CD4-positive, alpha-beta T cell treated with Interferon gamma for 1 hour (primary cell): Measurements from ENCODE around the gene WDR49.

Experiments used
- DNase-seq: peaks from one replicate; pipeline ENCODE4 v3.0.0-alpha.2; 2020

WDR49 gene

GRCh38 chr3:167483708-167484475 is 169.8 kb downstream of the WDR49 start:
- DNase-seq = no peak

DNA sequence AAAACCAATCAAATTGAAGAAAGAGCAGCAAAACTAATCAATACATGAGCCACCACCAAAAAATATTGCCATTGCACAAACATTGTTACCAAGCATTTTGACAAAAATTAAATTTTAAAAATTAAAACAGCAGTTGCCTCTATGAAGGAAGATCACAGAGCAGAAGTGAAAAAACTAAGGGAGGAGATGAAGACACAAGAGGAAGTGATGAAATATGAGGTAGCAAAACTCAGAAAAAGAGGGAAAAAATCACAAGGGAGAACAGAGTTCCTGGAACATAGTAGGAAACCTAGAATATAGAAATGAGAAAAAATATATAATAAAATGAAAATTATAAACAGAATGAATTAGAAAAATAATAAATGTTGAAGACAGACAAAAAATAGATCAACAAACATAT is 172.6 kb downstream of the WDR49 start:
- no peak for DNase-seq

DNA sequence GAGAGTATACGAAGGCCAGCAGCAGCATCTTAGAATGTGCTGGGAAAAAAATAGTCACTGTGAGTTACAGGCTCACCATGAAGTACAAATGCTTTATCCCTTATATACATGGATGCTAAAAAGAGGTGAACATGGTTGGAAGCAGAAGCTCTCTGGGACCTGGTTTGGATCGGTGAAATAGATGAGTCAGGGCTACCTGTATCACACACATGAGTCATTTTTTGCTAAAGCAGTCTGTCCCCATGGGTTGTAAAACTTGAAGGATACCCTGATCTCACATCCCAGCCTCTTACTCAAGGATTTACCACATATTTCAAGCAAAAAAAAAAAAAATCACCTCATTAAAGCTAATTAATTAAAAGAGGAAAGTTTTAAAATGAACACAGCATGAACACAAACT is 173.0 kb downstream of the WDR49 start:
- no peak for DNase-seq

- DNase-seq = no peak
Measured at GRCh38 chr3:167473863-167474262, 179.9 kb downstream of the WDR49 start, which contains the start of gene SERPINI2. TSS of gene SERPINI2 (minus strand) at chr3:167474042. CDS start at chr3:167471834, 2,208 bp downstream.

GRCh38 chr3:167469381-167469780 is 184.4 kb downstream of the WDR49 start:
- DNase-seq = no peak

DNA sequence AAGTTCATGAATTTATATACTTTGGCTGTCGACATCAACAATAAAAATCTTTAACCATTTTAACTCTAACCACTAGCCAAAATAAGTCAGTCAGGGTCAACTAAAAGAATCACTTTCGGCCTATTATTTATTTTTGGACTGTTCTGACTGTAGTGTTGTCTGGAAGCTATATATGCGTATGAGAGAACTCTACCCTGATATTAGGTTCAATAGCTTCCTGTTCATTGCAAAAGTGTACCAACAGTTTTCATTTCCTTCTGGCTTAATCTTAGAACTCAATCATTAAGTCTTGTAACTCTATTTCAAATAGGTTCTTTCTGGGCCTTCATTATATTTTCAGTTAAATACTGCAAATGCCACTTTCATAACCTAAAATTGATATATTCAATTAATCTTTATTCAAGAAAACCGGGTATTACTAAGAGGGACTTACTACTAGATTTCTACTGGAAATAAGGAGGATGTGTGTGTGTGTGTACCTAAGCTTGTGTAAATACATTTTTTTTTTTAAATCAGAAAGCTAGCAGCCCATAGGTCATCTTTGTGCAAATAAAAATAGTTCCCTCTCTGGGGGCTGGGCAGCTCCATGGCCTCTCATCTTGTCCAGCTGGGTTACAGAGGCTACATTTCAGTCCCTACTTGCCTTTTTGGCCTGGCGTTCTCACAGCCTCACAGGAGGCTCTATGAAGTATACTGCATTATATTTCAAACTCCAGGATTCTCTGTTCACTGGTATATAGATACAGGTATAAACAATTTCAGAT is 185.7 kb downstream of the WDR49 start:
- DNase-seq = no peak

- DNase-seq = no peak
Measured at GRCh38 chr3:167466966-167467365, 186.8 kb downstream of the WDR49 start.

DNA sequence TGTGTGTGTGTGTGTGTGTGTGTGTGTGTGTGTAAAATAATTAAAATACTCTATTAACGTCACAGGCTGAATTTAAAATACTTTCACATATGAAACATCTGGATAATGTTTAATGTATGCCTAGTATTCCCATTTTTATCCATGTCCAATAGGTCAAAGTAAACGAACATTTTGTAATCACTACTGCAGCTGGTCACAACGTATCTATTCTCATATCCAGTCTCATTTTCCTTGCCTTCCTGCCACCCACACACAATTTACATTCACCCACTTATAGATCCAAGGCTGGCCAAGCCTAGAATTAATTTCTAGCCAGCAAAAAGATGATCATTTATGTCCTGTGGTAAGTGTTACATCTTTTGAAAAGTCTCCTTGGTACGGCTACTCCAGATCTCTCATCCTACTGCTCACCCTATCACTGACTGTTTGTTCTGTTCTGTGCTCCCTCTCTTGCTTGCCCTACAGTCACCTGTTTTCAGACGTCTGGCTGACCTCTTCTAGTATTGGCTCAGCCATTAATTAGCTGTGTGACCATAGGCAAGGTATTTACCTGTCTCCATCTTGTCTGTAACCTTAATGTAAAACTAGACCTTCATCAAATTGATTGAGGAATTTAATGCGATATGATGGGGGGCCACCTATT is 197.5 kb downstream of the WDR49 start:
- DNase-seq = no peak

- DNase-seq = no peak
Measured at GRCh38 chr3:167453815-167454214, 199.9 kb downstream of the WDR49 start.

DNA sequence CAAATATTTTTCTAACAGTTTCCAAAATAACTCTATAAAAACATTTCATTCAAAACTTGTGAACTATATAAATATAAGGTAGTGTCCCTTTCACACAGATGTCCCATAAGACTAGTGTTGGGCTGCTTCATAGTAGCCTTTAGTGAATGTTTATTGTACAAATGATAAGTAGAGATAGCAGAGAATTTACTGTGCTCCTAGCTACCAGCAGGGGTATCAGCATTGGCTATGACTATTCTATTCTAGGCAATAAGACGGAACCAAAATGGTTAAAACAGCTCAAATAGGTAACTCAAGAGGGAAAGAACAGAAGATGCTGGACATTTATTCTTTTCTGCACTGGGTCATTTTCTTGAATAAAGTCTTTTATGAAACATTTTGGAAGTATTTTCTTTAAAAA is 202.5 kb downstream of the WDR49 start:
- DNase-seq = no peak

DNA sequence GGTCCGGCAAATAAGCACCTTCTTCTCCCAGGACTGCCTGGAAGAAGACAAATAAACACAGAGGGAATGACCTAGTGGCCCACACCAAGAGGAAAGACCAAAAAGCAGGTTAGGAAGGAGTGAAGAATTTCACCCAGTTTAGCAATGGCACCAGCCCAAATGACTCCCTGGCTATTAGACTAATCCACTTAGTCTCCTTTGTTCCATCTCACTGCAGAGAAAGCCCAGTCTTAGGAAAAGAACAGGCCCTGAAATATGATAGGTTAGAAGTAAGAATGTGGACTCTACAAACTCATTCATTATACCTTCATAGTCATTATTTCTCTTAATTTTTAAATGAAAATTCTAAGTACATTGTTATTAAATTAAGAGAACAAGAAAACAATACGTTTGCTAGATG is 203.1 kb downstream of the WDR49 start:
- DNase-seq = no peak

DNA sequence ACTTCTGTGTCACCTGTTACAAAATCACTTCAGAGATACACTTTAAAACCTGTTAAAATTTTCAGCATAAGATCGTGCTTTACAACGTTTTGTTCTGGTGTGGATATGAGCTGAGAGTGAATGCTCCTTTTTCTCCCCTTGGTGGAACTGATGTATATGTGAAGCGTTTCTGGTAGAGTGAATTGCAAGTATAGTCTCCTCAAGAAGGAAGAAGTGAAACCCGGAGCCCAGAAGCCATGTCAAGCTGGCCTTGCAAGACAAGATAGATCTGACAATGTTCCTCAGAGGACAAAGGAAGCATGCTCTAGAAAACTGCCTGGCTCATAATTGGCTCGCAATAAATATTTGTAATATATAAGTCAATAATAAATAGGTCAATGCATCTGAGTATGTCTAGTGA is 203.5 kb downstream of the WDR49 start:
- DNase-seq = no peak

DNA sequence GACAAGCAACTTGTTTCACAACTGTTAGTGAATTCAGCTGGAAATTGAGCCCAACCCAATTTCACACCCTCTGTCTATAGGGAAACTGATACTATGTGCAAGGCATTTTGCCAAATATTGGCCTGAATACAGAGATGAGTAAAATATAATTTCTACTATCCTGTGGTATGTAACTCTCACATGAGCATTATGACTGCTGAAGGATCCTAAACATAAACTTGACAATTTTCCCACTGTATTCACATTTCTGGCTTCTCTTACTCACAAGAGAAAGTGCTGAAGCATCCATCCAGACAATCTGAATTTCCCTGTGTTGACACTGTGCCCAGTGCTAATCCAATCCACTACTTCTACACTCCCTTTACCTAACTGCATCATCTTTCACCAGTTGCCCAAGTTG is 208.3 kb downstream of the WDR49 start:
- DNase-seq = no peak

- DNase-seq = no peak
Measured at GRCh38 chr3:167441256-167441655, 212.5 kb downstream of the WDR49 start.

DNA sequence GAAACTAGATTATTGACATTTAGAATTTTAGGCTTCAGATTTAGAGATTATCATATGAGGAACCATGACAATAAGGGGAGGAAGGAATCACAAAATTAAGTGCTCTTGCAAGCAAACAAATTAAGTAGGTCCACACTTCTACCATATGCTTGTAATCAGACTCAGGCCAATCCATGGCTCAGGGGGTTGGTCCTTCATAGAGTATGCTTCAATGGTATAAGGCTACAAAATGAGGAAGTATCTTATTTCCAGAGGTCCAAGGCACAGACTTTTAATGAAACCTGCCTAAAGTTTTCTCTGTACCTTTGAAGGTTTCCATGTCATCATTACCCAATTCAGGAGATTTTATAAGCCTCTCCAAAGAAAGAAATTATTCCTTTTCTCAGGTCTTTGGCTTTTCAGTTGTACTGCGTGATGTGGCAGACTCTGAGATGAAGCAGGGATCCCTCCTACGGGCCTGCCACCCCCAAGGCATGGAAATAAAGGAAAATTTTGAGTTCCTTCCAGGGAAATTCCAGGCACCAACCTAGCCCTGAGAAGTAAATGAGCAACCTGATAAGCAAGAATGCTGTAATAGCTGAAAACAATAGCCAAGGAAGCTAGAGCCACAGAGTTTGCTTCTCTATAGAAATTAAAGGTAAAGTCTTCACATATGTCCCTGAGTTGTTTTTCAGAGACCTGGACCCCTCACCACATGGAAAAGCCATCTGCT is 216.2 kb downstream of the WDR49 start:
- DNase-seq = no peak
